ENCODE results near the gene PCSK4.
"Not testable (repeated sequence)": the region's sequence is repeated elsewhere in the genome, so short reads cannot be mapped to it uniquely, and the experiment has no call there.

PCSK4 gene

DNA sequence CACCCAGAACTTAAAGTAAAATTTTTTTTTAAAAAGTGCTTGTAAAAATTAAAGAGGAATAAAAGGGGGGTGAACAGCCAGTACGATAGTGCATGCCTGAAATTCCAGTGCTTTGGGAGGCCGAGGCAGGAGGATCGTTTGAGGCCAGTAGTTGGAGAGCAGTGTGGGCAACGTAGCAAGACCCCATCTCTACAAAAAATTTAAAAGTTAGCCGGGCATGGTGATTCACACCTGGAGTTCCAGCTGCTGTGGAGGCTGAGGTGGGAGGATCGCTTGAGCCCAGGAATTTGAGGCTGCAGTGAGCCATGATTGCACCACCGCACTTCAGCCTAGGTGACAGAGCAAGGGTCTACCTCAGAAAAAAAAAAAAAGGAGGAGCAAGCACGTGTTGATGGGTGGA, 14.9 kb upstream of the PCSK4 start:
- DNase-seq (ENCODE audit: low read depth in 2 of 2): no peak

- DNase-seq (ENCODE audit: low read depth in 2 of 2): no peak
These were observed 14.0 kb upstream of the PCSK4 start for GRCh38 chr19:1503925-1504773.

DNA sequence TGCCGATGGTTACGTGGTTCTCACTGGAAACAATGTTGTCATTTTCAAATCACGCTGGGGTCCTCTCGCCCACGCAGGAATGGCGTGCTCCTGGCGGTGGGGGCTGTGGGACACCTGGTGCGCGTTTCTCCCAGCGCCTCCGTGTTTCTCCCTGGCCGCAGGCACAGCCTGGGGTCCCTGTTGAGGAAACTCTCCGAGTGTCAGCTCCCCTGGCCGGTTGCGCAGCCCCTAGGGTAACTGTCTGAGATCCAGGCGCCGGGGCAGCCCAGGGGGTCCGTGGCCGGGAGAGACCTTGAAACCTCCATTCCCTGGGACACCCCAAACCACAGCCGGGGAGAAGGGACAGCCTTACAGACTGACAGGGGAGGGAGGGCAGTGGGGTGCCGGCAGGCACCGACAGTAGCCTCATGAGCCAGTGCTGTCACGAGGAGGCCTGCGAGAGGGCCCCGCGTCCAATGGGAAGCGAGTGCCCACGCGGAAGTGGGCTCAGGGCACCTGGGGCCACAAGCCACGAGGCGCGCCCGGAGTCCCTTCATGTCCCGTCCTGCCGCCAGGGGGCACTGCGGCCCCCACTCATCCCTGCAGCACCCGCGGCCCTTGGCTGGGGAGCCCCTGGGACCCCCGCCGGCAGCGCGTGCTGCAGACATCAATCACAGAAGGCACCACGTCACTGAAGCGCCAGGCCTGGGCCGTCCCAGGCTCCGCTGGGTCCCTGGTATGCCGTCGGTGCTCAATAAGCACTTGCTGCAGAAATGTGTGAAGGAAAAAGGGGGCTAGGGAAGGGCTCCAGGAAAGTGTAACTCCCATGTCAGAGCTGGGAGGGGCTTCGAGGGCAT, 13.2 kb upstream of the PCSK4 start:
- peak; percentile 25 to 33 for DNase-seq (ENCODE audit: low read depth in 2 of 2)

DNA sequence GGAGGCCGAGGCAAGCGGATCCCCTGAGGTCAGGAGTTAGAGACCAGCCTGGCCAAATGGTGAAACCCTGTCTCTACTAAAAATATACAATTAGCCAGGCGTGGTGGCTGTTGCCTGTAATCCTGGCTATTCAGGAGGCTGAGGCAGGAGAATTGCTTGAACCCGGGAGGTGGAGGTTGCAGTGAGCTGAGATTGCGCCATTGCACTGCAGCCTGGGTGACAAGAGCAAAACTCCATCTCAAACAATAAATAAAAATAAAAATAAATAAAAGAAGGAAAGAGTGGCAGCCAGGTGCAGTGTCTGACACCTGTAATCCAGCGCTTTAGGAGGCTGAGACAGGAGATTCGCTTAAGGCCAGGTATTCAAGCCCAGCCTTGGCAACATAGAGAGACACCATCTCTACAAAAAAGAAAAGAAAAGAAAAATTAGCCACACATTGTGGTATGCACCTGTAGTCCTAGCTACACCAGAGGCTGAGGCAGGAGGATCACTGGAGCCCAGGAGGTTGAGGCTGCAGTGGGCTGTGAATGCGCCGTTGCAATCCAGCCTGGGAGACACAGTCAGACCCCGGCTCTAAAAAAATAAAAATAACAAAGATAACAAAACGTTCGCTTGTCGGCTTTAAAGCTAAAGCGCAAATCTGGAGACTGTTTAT, 12.4 kb upstream of the PCSK4 start:
- DNase-seq (ENCODE audit: low read depth in 2 of 2): no peak

GRCh38 chr19:1501200-1501595, 11.0 kb upstream of the PCSK4 start:
- DNase-seq (ENCODE audit: low read depth in 2 of 2): no peak

GRCh38 chr19:1499231-1499630, 9.1 kb upstream of the PCSK4 start:
- not testable (repeated sequence) for DNase-seq (ENCODE audit: low read depth in 2 of 2)

DNA sequence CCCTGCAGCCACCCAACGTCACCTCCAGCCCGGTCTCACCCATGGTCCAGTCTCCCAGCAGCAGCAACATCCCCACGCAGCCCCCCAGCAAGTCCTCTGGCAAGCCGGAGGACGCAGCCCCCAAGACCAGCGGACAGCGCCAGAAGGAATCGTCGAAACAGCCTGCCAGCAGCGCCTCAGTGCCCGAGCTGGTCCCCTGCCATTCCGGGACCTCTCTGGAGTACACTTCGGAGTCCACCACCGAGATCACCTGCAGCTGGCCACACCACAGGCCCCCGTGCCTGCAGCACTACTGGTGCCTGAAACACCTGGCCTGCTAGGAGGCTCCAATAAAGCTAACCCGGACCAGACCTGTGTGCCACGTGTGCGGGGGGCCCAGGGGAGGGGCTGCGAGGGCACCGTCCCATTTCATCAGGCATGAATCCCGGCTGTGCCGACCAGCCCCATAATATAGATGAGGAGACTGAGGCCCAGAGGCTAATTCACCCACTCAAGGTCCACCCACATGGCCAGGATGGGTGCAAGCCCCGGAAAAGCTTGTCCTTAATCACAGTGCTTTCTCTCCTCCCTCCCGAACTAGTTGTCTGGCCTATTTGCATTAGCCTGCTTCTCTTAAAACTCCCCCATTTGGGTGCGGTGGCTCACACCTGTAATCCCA, 7.6 kb upstream of the PCSK4 start:
- DNase-seq (ENCODE audit: low read depth in 2 of 2): no peak

- no peak for DNase-seq (ENCODE audit: low read depth in 2 of 2)
These were observed 6.8 kb upstream of the PCSK4 start for GRCh38 chr19:1496714-1497577.

- DNase-seq (ENCODE audit: low read depth in 2 of 2): no peak
These were observed 5.9 kb upstream of the PCSK4 start for GRCh38 chr19:1495799-1496713.

- no peak for DNase-seq (ENCODE audit: low read depth in 2 of 2)
These were observed 5.1 kb upstream of the PCSK4 start for GRCh38 chr19:1495051-1495798.

- no peak for DNase-seq (ENCODE audit: low read depth in 2 of 2)
These were observed 4.1 kb upstream of the PCSK4 start for GRCh38 chr19:1494115-1494815.

GRCh38 chr19:1492474-1493006, 2.4 kb upstream of the PCSK4 start:
- no peak for DNase-seq (ENCODE audit: low read depth in 2 of 2)

DNA sequence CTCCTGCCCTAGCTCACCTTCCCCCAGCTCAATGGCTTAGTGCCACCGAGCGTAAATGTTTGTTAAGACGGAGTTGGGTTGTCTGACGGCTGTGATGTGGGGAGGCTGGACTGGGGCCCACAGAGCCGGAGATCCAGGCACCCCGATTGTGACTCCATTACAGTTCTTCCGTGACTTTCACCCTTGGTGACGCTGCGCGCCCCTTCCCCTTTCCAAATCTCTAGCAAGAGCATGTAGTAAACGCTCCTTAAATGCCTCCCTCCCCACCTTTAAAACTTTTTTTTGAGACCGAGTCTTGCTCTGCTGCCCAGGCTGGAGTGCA, 1.7 kb upstream of the PCSK4 start:
- DNase-seq (ENCODE audit: low read depth in 2 of 2): no peak

DNA sequence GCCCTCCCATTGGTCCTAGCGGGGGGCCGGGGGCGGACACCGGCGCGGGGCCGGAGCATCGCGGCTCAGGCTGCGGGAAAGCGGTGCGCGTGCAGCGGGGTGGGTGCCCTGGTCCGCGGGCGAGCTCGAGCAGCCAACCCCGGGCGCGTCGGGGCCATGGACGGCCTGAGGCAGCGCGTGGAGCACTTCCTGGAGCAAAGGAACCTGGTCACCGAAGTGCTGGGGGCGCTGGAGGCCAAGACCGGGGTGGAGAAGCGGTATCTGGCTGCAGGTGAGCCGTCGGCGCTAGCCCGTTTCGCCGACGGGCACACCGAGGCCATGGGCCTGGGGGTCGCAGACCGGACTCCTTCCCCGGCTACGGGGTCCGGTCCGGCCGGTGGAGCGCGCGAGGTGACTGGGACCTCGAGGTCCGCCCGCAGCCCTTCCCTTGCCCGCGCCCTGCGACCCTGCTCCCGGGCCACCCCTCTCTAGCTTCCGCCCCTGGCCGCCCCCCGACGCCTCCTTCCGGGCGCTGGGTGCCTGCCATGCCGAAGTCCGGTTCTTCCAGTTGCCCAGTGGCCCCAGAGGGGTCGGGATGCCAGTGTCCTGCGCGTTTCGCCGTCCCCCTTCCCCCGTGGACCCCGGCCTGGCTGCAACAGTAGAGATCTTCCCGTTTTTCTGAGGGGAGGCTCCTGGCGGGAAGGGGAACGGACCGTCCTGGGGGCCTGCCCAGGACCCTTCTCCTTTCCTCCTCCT, 1.1 kb upstream of the PCSK4 start, which contains the start of gene REEP6:
REEP6 (plus strand) TSS at position 68 of the 735 bp plus-strand sequence; CDS start at position 157, 89 bp downstream.
- DNase-seq (ENCODE audit: low read depth in 2 of 2): no peak

DNA sequence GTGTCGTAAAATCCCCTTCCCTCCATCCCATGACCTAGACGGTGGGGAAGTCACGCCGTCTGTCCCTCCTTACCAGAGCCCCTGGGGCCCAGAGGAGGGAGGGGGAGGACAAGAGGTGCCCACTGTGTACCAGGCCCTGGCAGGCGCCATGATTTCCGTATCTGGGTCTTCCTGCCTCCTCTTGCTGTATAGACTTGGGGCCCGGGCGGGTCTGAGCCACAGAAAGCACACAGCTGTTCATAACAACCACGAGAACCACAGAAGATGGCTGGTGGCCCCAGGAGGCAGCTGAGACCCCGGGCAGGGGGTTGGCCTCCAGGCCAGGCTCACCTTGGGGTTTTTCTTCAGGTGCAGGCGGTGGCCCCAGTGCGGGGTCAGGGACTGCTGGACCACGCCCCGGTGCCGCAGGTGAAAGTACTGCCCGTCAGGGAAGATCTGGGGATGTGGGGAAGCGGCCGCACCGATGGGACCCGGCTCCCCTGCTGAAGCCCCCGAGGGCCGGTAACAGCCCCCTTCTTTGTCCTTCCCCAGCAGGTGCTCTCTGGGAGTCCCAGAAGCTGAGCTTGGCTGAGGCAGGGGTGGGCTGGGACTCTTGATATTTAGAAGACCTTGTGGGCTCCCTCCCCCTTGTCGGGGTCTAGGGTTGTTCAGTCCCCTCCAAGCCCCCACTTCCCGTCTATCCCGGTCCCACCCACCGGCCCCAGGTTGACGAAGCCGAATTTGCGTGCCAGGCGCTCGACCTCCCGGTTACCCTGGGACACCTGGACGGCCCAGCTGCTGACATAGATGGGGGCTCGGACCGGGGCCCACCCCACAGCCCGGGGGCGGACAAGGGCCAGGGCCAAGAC, 463 bp downstream of the PCSK4 start:
- DNase-seq (ENCODE audit: low read depth in 2 of 2): no peak

DNA sequence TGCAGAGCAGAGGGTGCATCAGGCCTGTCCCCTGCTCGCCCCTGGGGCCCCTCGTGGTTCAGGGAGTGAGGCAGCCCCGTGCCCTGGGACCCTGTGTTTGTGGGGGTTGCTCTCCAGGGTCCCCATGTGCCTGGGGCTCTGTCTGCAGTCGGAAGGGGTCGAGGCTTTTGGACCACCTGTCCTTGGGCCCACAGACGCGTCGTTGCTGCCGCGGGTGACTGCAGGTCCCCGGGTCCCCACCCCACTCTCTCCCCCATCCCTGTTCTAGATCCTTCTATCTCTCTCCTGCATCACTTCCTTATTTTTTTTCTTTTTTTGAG, 1.9 kb downstream of the PCSK4 start:
- no peak for DNase-seq (ENCODE audit: low read depth in 2 of 2)

All from stimulated activated CD8-positive, alpha-beta memory T cell treated with anti-CD3 and anti-CD28 coated beads, Interleukin-2, amount 100 ng/mL, for 1 hour (primary cell).